NCI-H2029 (cell line): ENCODE results near the gene DCN.
"Not testable (repeated sequence)": the region's sequence is repeated elsewhere in the genome, so short reads cannot be mapped to it uniquely, and the experiment has no call there.

Experiments used
- DNase-seq: peaks from one replicate; lab custom pipeline; 2025; lab: John Stamatoyannopoulos, UW

The DCN gene

GRCh38 chr12:91182636-91183455 is at the start of gene DCN:
Gene DCN, minus strand, starts transcription at chr12:91182817. Its CDS starts 4,265 bp downstream, at chr12:91178552.
- no peak for DNase-seq

DNA sequence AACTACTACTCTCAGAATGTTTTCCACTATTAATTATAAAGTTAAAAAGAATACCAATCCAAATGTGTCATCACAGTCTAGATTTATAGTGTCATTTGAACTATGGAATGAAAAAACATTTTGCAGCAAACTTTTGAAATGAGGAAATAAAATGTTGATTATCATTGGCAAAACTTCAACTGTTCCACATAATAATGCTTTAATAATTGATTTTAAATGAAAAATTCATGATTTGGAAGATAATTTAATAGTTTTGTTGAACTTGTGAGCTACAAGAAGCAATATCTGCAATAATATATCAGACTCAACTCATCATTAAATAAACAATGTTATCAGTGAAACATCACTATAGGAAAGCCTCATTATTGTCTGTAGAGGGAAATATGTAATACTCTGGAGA is 48.2 kb upstream of the DCN start:
- DNase-seq = no peak

- no peak for DNase-seq
These were observed 44.3 kb upstream of the DCN start for GRCh38 chr12:91226951-91227350.

GRCh38 chr12:91225316-91225715 is 42.7 kb upstream of the DCN start:
- DNase-seq = no peak

DNA sequence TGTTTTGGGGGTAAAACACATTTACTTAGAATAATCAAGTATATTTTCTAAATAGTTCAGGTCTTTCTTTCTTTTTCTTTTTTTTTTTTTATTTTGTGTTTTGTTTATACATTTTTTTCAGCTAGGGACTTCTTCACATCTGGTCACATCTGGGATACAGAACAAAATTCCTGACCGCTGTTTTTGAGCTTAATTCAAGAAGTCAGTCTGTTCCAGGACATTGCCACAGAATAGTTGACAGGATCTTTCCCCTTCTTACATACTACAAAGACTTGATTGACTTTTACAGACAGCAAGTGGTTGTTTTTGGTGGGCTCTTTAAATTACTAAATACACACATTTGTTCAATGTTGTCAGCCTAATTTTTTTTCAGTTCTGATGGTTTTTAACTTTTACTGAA is 41.8 kb upstream of the DCN start:
- DNase-seq = no peak

- DNase-seq = no peak
These were observed 40.1 kb upstream of the DCN start for GRCh38 chr12:91222746-91223145.

DNA sequence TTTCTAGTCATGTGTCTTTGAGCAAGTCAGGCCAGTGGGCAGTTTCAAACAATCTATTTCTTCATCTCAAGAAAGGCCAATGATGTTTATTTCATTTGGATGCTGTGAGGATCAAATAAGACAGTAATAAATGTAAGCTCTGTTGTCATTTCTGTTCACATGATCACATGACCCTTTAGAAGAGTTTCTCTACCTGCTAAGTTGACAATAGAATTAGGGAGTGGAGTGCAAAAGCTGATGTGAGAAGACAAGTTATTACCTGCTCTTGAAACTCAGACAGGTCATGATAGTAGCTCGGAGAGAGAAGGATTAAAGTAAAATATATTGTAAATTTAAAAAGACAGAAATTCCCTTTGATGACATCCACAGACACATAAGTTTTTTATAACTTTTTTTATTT is 37.3 kb upstream of the DCN start:
- no peak for DNase-seq

DNA sequence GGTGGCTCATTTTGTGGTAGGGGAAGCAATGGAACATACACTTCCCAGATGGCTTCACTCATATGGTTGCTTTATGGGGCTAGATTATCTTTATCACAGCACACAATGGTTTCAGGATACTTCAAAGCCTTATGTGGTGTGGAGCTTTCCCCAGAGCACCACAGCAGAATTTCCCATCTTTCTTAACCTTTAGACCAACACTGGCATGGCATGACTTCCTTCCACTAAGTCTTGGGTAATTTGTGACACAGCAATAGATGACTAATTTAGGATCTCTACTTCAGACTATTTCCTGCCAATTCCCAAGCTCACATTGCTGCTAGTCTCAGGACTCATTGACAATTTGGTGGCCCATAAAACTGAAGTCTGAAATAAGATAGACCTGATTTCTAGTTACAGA is 36.9 kb upstream of the DCN start:
- DNase-seq = no peak

DNA sequence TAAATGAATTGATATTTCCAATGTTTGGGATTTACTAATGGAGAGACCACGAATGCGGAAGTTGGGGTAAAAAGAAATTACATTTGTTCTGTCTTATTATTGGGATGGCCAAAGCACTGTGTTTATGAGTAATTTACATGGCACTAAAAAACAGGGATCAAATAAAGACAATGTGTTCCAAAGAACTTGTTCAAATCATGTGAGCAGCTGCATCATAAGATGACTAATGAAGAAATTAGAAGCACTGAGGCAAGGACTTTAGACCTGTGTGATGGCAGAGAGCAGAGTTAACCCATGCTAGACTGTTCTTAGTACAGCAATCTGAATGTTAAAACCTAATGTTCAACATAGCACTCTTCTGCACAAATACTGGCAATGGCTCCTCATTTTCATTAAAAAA is 34.3 kb upstream of the DCN start:
- no peak for DNase-seq

DNA sequence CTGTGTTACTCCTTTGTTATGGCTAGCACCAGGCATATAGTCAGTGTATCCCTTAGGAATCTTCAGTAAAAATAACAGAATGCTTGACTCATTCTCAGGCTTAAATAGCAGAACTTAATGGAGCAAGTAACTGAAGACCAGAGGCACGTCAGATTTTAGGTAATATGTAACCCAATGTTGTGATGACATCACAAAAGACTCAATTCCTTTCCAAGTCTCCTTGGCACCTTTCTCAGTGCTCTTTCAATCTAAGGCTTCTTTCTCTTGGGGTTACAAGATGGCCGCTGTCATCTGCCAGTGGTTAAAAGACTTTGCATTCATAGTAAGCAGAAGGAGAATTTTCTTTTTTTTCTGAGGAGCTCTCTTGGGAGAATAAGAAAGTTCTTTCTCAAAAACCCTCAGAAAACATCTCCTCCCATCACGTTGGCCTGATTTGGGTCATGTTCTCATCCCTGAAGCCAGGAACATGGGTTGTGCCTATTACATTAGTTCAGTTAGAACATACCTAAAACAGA is 33.4 kb upstream of the DCN start:
- no peak for DNase-seq

DNA sequence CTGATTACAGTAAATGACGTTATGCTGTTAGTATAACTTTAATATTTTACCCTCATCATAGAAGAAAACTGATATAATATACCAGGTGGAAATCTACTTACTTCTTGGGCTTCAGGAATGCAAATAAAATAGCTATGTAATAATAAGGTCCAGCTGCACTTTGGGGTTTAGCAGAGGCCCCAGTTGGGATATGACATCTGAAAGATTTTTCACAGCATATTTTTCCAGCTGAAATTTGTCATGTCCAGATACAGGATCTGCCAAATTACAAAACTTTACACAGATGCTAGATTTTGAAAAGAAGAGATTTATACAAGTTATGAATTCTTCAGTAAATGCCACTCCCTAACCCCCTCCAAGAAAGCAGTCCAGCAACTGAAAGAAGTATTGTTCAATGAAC is 29.2 kb upstream of the DCN start:
- DNase-seq = no peak

DNA sequence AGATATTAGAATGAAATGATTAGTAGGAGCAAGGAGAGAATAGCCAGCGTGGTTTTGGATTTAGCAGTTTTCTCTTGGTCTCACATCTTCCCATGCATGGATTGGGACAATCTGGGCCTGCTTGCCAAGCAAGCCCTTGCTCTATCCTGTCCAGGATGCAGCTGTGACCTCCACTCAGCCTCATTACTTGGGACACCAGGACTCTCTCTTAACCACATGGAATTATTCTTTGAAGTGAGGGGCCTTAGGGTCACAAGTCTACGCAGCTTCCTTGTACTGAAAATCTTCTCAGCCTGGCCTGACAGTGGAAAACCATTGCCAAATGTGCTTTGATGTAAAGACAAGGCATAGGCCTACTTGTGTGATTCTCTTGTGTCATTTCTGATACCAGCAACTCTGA is 28.0 kb upstream of the DCN start:
- DNase-seq = no peak

DNA sequence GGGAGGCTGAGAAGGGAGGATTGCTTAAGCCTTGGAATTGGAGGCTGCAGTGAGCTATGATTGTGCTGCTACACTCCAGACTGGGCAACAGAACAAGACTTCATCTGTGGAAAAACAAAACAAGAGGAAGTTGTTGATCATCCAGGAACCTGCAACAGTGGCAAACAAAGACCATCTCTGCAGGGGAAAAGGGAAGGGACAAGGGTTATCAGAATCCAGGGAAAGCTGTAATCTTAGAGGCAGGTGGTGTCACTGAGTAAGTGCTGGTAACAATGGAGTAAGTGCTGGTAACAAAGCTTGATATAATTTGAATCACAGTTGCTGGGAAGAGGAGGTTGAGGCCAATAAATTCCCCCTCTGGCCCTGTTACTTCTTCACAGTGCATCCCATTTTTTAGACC is 27.5 kb upstream of the DCN start:
- no peak for DNase-seq

- not testable (repeated sequence) for DNase-seq
These were observed 24.7 kb upstream of the DCN start for GRCh38 chr12:91207301-91207700.

GRCh38 chr12:91205811-91206210 is 23.2 kb upstream of the DCN start:
- DNase-seq = no peak

DNA sequence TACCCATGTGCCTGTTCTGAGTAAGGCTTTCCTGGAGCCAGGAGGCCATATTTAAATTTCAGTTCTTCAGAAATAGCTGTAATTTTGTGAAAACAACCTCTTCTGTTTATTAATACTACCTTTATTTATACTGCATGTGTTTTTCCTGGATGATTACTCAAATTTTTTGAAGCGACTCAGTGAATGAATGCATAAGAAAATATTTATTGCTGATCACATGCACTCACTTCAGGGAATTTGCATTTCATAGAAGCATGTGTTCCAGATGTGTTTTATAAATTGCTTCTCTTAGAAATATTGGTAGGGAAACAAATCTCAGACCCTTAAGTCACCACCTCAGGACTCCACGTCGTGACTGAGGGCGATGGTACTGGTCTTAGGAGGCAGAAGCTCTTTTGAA is 21.8 kb upstream of the DCN start:
- no peak for DNase-seq

- no peak for DNase-seq
These were observed 21.0 kb upstream of the DCN start for GRCh38 chr12:91203610-91204009.

- DNase-seq = no peak
These were observed 19.8 kb upstream of the DCN start for GRCh38 chr12:91202390-91202789.

- no peak for DNase-seq
These were observed 13.8 kb upstream of the DCN start for GRCh38 chr12:91196436-91196835.

- DNase-seq = no peak
These were observed 11.9 kb upstream of the DCN start for GRCh38 chr12:91194500-91194899.

DNA sequence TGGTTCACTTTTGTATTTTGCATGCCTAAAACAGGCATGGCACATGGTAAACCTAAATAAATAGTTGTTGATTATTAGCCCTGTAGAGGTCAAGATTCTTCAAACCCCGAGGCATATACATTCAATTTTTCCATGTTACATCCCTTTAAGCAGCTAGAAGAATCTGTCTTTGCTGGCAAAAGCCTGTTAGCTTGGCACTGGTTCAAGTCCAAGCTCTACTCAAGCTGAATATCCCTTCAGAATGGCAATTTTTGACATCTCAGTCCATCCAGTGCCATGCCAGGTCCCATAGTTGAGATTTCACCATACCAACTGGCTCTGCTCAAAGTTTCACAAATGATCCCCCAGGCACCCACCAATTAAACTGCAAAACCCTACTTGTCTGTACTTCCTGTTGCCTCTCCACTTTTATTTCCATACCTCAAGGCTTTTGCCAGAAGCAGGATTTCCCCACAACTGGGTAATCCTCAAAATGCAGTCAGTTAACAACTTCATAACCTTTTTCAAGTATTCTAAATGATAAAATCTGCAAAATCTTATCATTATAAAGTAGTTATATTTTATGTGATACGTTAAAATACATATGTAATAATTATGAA is 9.0 kb upstream of the DCN start:
- no peak for DNase-seq

DNA sequence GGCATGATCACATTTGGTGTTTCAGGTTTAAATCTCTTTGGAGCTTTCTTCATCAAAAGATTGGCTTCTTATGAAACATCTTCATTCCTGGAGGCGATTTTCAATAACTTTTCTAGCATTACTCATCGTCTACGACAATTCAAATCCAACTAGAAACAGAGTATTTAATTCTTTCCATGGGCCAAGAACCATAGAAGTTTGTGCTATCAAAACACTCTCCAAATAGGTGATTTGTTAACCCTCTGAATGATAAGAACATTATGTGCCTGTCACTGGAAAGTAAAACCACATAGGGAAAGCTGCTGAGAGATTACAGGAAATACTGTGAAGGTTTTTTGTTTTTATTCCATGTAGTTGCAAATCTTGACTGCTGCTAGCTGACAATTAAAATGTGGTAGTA is 6.9 kb upstream of the DCN start:
- no peak for DNase-seq

DNA sequence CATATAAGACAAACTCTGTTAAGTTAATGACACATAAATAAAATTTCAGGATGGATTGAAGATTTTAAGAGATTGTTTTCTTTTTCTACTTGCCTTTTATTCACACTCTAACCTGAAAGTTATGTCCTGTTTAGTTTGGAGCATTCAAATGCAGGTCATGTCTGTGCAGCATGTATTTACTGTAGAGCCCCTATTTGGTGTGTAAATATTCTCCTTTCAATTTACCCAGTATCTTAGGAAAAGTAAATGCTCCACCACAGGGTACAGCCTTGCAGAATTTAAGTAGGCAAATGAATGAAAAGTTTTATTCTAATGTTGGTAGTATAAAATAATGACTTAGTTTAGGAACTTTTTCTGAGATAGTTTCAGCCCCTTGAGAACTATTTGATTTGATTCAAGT is 6.2 kb upstream of the DCN start:
- DNase-seq = no peak

DNA sequence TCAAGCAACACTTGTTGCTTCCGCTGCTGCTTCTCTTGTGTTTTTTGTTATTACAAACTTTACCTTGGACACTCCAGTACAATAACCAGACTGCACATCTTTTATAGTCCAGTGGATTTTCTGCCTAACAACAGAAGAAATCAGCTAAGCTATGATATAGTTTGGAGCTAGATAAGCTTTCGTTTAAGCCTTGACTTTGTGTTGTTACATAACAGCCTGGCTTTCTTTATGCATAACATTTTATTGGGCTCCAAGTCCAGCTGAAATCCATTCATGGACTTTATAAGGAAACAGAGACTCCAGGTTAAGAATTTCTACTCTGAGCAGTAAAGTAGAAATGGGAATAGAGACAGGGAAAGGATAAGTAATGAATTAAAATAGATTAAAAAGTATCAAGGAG is 3.5 kb upstream of the DCN start:
- DNase-seq = no peak
